Measurements from ENCODE around the gene KCNA5.
A peak's percentile ranks its signal among the peaks of the same experiment; 100 is the strongest.

The KCNA5 gene

GRCh38 chr12:5003025-5003666 is 40.5 kb upstream of the KCNA5 start:
- DNase-seq (ENCODE audit: insufficient read length, low spot score) (peak; percentile 33), FAIRE-seq (no peak)
- TF ChIP-seq CTCF (IDR thresholded peaks at IDR 0.05; ENCODE audit: insufficient read depth, missing control alignments), result peak; percentile 91

GRCh38 chr12:5008661-5009060 is 35.0 kb upstream of the KCNA5 start:
- no peak for TF ChIP-seq CTCF (IDR thresholded peaks at IDR 0.05; ENCODE audit: insufficient read depth, missing control alignments)
- FAIRE-seq, result no peak
- DNase-seq (ENCODE audit: insufficient read length, low spot score), result no peak

GRCh38 chr12:5010151-5010550 is 33.5 kb upstream of the KCNA5 start:
- no peak for TF ChIP-seq CTCF (IDR thresholded peaks at IDR 0.05; ENCODE audit: insufficient read depth, missing control alignments)
- FAIRE-seq (no peak), DNase-seq (ENCODE audit: insufficient read length, low spot score) (no peak)

GRCh38 chr12:5012337-5012736 is 31.3 kb upstream of the KCNA5 start:
- FAIRE-seq, result no peak
- TF ChIP-seq CTCF (IDR thresholded peaks at IDR 0.05; ENCODE audit: insufficient read depth, missing control alignments), result no peak
- DNase-seq (ENCODE audit: insufficient read length, low spot score), result no peak

GRCh38 chr12:5013266-5013730 is 30.4 kb upstream of the KCNA5 start:
- FAIRE-seq (no peak), DNase-seq (ENCODE audit: insufficient read length, low spot score) (no peak)
- TF ChIP-seq CTCF (IDR thresholded peaks at IDR 0.05; ENCODE audit: insufficient read depth, missing control alignments), result no peak

- no peak for DNase-seq (ENCODE audit: insufficient read length, low spot score)
- no peak for TF ChIP-seq CTCF (IDR thresholded peaks at IDR 0.05; ENCODE audit: insufficient read depth, missing control alignments)
- no peak for FAIRE-seq
These were observed 29.4 kb upstream of the KCNA5 start for GRCh38 chr12:5014269-5014668.

GRCh38 chr12:5015711-5016492 is 27.8 kb upstream of the KCNA5 start:
- no peak for DNase-seq (ENCODE audit: insufficient read length, low spot score)
- TF ChIP-seq CTCF (IDR thresholded peaks at IDR 0.05; ENCODE audit: insufficient read depth, missing control alignments), result no peak
- FAIRE-seq, result no peak
